GM21515 (cell line): Measurements from ENCODE around the gene GIPC3.

Source experiments
- ATAC-seq: cut with Tn5 transposase; IDR thresholded peaks from one replicate; pipeline ENCODE4 v1.9.1; 2021; ENCODE audit not compliant: unreplicated experiment

The GIPC3 gene

DNA sequence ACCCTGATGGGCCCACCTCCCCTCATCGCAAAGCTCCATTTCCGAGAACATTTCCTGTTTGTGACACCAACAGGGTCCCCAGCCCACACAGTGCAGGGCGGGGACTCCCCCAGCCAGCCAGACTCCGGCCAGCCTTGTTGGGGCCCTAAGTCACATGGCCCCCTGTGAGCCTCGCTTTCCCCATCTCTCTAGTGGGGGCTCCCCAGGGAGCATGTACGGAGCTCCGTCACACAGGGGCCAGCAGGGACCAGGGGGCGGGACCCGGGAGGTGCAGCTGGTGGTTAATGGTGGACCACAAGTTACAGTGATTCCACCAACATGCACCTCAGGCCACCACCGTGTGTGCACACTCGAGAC lies 19.7 kb downstream of the GIPC3 start:
- ATAC-seq, result no peak

DNA sequence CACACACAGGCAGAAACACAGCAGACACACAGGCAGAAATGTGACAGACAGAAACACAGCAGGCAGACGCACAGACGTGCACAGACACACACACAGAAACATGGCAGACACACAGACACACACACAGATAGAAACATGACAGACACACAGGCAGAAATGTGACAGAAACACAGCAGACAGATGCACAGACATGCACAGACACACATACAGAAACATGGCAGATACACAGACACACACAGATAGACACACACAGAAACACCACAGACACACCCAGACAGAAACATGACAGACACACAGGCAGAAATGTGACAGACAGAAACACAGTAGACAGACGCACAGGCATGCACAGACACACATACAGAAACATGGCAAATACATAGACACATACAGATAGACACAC lies 20.1 kb downstream of the GIPC3 start:
- ATAC-seq, result no peak

DNA sequence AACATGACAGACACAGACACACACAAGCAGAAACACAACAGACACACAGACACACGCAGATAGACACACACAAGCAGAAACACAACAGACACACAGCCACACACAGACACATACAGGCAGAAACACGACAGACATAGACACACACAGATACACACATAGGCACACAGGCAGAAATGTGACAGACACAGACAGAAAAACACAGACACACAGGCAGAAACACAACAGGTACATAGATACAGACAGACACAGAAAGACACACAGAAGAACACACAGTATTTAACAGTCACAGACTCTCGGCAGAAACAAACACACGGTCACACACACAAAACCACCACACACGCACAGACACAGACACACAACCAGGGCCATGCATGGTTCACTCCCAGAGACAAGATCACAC lies 20.5 kb downstream of the GIPC3 start:
- no peak for ATAC-seq

DNA sequence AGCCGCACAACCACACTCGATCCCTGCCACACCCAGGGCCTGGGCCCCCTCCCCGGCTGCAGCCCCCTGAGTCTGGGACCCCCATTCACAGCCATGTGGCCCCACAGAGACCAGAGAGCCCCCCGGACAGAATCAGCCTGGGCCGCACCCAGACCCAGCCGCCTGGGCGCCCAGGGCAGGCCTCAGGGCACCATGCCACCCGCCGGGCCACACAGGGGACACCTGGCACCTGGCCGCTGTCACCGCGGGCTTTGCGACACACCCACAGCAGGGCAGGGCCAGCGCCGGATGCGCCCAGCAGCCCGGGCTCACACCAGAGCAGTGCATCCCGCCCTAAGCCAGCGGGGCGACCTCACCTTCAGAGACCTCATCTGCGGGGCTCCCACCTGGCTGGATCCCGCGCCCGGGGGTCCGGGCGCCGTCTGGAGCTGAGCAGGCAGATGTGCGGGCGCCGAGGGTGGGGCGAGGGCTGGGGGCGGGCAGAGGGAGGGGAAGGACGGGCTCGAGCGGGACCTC lies 21.0 kb downstream of the GIPC3 start:
- ATAC-seq, result no peak

DNA sequence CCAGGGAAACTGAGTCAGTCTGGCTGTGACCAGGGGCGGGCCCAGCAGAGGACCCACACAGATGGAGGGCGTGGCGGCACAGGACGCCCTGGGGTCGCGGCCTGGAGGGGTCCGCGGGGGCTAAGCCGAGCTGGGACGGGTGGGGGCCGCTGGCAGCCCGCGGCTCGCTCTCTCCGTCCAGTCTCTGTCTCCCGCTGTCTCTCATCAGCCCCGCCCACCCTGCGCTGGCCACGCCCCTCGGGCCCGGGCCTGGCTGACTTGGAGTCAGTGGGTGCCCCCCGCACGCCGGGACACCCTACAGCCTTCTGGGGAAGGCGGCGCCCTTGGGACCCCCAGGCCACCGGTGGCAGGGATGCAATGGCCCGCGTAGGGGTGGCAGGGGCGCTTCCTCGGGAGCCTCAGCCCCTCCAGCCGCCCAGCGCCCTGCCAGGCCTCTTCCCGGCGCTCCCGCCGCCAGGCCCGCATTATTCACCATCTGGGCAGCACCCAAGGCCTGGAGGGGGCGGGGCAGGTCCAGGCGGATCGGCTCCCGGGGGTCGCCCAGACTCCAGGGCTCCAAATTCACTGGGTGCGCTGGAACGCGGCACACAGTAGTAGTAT lies 21.5 kb downstream of the GIPC3 start, which contains the start of gene TBXA2R:
Gene TBXA2R (minus strand): TSS at position 186 of the 600 bp plus-strand sequence. CDS start 6,241 bp downstream, outside the sequence.
- ATAC-seq, result no peak

DNA sequence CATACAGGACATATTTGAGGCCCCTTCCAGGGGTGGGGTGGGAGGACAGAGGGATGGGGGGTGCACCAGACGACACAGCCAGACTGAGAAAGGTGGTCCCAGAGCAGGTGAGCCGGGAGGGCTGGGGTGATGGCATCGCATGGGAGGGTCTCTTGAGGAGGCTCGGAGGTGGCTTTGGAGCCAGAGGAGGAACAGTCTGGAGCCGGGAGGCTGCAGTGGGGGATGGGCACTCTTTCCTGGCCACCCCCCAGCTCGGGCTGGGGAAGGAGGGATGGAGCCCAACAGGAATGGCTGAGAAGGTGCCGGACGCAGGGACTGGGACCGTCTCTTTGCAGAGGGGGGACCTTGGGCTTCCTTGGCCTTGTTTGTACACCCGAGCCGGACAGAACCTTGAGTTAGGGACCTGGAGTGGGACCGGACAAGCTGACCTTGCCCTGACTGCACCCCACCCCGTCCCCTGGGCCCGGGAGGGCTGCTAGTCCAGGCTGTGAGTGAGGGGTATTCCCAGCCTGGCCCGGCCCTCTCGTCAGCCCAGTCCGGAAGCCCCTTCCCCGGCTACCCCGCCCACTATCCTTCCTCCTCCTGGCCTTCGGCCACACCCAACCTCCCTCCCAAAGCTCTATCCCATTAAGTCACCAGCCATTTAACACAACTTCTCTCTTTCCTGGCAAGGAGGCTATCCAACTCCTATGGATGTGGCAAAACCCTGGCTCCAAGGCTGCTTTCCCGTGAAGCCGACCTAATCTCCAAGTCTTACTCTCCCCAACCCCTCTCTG lies 22.2 kb downstream of the GIPC3 start:
- no peak for ATAC-seq

DNA sequence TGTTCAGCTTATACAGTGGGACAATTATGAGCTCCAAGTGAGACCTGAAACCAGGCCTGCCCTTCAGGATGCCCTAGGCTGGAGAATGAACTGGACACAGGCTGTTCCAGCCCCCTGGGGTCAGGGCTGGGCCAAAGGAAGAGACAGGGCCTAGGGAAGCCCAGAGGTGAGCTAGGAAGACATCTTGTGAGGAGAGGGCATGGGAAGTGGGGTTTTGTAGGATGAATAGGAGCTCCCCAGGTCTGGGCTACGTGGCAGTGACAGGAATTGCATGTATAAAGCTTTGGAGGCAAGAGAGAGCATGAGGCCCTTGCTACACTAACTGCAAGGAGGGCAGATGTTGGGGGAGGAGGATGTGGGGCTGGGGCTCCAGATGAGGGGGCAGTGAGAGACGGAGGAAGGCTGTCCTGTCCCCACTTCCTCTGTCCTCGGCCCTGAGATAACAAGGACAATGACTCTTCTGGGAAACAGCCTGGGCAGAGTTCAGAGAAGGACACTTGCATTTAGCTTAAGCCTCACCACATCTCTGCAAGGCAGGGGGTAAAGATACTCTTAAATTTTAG lies 22.9 kb downstream of the GIPC3 start:
- ATAC-seq, result no peak

DNA sequence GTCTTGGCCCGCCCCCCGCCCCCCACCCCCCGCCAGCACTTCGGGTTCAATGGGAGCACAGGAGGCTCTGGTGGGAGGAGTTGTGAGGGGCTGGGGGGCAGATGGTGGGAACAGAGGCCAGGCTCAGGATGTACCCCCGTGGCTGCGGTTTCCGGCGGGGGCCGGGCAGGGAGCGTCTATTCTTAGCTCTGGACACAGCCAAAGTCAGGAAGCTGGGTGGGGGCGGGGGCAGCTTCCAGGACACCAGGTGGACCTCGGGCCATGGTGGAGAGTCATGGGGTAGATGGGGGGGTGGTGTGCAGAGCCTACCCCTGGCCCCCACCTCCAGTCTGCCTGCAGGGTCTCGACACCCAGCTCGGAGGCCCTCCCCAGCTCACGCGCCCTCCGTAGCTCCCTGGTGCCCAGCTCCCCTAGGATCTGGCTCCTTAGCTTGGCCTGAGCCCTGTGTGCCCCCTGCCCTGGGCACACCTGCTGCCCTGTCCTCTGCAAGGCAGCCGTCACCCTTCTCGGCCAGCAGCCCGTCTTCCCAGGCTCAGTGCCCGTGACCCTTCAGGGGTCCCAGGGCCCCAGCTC lies 23.6 kb downstream of the GIPC3 start:
- no peak for ATAC-seq

DNA sequence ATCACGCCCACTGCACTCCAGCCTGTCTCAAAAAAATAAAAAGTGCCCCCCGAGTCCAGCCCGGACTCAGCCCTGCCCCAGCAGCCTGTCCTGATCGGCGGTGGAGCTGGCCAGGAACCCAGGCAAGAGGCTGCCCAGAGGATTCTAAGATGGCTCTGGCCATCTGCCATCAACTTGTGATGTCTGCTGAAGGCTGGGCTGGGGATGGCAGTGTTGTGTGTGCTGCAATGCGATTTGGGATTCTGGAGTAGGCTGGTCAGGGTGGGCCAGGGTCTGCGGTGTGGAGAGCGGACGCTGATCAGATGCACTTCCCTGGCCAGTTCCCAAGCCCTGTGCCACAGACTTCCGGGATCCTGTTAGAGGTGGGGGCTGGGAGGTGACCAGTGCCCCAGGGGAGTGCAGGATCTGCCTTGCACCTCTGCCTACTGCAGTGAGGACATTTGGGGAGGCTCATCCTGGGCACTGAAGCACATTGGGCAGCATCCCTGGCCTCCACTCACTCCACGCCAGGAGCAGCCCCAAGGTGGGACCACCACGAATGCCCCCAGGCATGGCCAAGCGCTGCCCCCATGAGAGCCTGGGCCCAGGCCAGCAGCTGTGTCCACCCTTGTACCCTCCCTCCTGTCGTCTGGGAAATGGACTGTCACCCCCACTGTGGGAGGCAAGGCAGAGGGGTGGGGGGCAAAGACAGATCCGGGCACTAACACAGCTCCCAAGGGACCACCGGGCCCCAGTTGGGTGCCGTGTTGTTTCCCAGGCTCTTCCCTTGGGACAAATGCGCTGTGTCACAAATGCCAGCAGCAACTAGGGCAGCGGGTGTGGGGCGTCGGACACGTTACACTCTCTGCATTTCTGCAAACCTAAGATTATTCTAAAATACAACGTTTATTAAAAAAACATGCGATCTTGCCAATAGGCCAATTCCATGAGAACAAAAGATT lies 24.8 kb downstream of the GIPC3 start:
- ATAC-seq, result no peak

DNA sequence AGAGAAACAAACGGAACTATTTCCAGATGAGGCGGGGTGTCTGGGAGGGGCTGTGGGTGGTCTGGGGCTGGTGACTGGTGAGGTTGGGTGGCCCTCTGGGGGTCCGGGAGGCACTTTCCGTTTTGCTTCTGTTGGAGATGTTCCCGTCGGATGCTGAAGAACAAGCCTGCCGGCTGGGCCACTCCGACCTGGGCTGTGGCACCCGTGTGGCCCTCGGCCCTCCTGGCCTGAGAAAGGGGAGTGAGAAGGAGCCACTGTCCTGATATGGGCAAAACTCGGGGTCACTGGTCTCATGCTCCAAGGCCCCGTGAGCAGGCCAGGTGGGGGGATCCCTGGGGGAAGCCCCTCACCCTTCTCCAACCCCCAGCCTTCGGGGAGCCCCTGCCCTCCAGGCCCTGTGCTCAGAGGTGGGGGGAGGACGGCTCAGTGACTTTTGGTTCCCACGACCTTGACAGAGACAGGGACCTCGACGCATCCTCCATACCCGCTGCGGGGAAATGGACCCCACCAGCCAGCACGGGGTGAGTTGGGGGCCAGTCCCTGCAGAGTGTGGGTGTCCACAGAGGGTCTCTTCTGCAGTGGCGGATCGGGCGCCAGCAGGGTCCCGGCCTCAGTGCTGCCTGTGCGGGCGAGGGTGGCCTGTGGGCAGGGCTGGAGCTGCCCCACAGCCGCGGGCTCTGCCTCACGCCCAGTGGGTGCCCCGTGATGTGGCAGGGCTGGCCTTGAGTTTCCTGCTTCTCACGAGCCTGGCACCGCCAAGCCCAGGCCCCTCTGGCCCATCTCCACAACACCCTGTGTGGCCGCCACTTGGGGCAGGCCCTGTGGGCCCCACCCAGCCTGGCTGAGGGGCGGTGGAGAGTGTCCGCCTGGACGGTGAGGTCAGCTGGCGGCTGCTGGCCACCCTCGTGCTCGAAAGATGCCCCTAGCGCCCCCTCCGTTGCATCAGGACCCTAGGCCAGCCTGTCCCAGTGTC lies 25.8 kb downstream of the GIPC3 start:
- ATAC-seq, result no peak

DNA sequence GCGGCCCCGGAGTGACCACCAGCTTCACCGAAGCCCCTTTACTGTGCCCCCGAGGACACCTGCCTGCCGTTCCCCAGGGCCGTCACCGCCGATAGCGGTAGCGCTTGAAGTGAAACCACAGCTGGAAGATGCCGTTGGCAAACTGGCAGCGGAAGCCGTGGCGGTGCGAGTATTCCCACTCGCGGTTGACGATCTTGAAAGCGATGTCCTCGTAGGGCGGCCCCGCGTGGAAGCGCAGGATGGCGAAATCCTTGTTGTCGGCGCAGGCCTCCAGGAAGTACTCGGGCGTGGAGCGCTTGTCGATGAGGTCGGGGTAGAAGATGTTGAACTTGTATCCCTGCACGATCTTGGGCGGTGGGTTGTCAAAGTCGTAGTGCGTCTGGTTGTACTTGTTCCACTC lies 26.6 kb downstream of the GIPC3 start:
- no peak for ATAC-seq

DNA sequence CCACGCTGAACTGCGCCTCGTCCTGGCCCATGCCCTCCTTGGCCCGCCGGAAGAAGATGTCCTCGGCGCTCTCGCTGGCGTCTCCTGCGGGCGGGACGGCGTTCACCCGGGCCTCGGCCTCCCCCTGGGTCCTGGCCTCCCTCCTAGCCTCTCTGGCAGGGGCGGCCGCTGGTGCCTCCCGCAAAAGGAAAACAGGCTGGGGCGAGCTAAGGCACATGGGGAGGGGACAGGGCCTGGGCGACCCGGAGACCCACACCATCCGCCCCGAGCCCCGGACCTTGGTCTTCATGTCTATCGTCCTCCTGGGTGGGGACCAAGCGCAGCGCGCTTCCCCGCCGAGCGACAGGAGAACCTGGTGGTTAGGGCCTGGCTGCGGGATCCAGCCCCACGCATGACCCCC lies 27.1 kb downstream of the GIPC3 start:
- no peak for ATAC-seq

DNA sequence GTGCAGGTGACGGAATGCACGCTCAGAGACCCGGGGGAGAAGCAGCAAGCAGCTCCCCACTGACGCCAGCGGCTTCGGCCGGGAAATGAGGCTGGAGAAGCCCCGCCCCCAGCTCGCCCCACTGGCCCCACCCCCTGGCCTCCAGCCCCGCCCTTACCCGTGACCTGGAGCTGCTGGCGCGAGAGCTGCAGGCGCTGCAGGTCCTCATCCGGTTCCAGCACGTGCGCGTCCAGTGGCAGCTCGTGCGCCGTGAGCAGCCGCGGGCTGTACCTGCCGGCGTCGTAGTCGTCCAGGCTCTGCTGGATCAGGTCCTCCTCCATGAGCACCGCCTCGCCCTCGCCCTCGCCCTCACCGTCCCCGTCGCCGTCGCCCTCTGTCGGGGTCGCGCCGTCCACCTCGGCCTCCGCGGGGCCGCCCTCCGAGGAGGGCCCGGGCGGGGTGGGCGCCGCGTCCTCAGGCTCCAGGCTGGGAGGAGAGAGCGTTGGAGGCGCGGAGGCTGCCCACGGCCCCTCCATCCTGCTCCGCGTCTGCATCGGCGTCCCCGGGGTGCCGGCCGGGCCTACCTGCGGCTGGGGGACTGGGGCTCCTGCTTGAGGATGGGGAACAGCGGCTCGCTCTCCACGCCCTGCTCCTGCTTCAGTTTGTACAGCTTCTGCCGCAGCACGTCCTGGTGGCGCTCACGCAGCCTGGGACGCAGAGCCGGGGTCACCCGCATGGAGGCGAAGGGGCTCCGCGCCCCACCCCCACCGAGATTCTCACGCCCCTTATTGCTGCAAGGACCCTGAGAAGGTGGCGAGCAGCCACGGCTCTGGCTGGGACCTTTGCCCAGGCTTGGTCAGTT lies 27.8 kb downstream of the GIPC3 start:
- no peak for ATAC-seq

DNA sequence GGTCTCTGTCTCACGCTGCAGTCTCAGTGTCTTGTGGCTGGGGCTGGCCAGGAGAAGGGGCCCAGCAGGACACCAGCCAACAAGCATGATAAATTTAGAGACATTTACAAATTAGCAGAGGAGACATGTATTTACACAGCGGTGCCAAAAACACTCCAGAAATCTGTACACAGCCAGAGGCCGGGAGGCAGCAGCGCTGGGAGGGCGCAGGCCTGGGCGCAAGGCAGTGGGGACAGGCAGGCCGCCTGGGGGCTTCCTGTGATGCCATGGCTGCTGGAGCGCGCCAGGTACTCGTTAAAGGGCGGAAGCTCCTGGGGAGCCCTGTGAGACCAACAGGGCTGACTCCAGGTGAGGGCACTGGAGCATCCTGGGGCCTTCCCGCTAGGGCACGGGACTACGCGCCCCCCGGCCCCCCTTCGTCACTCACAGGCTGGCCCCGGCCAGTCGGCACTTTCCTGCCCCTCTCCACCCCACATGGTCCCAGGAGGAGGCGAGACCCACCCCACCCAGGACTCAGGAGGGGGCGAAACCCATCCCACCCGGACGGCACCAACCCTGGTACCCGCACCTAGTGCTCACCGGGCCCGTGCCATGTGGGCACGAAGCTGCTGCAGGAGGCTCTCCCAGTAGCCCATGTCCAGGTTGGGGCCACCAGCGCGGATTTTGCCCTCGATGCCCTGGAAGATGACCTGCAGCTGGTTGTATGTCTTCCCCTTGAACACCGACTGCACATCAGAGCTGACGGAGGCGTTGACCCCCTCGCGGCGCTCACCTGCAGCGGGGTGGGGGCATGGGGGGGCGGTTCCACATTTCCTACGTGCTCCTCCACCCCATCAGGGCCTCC lies 28.8 kb downstream of the GIPC3 start:
- ATAC-seq, result no peak

DNA sequence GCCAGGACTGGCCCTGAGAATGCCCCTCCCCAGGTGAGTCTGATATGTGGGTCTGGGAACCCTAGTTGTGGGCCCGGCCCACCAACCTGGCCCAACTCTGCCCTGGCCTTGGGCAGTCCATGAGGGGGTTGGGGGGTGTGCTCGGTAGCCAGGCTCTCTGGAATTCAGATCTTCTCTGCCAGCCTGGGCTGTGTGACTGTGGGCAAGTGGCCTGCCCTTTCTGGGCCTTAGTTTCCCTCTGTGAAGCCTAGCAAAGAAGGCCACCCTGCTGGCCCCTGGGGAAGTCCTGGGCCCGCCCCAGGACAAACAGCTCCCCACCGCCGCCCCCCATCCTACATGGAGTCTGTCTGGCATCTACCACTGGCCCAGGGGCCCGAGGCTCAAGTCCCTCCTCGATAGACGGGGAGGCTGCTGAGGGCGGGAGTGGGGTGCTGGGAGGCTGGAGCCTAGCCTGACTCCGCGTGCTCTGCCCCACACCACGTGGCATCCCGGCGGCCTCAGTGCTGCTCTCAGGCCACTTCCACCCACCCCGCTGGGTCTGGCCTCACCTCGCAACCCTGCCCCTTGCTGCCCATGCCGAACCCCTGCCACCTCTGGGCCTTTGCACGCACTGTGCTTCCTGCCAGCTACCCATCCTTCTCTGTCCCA lies 29.7 kb downstream of the GIPC3 start:
- ATAC-seq, result no peak

DNA sequence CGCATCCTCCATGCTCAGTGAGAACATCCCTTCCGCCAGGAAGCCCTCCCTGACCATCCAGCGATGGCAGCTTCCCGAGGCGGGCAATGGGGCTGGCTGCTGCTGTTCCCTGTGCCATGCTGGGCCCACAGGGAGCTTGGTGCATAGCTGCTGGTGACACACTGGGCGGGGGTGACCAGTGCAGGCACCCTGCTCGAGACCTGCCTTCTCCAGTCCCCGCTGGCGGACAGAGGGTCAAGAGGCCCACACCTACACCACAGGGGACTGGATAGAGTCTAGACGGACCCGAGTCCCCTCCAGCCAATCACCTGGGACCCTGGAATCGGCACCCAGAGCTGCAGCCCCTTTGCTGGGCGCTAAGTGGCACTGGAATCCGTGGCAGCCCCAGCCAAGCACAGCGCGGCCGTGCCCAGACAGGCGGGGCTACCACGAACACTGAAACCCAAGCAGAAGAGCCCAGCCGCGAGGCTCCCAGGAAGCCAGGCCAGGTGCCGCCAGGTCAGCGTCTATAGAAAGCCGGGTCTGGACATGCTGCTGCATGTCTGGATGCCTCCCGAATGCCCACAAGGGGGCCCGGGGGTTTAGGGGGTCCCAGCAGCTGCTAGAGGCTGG lies 30.4 kb downstream of the GIPC3 start:
- ATAC-seq, result no peak

DNA sequence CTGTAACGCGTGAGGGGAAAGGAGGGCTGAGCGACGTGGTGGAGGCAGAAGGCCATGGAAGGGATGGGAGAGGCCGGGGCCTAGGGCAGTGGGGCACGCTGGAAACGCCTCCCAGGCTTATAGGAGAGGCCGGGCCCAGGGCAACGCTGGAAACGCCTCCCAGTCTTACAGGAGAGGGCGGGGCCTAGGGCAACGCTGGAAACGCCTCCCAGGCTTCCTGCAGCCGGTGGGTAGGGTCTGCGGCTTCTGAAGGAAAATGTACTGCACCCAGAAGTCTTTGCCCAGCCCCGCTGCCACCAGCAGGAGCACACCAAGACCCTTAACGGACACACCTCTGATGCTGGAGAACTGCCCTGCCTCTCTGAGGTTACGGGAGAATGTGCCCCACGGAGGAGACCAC lies 32.2 kb downstream of the GIPC3 start:
- ATAC-seq, result no peak
